Endothelial cell of umbilical vein (primary cell): Measurements from ENCODE around the gene PON3. TPM values are rescaled to one million over a fixed set of nuclear protein-coding genes. Genes with fewer than 3 reads are reported as not detected.

Experiments
- BruUV-seq: library from RNA; stranded (reverse); fragments of 400-500 nt; replicated peaks from 2 replicates; lab custom pipeline; 2021; lab: Mats Ljungman, UMichigan
- CTCF ChIA-PET: fragments of 300-600, 350-600 bp; sonication (Branson Sonifier 250); formaldehyde crosslinking; loops from one replicate; lab custom pipeline; 2021; ENCODE audit warnings: antibody characterized with exemption, inconsistent platforms; lab: Charles Lee
- POLR2A ChIA-PET: fragments of 300-600, 350-600 bp; sonication (Branson Sonifier 250); formaldehyde crosslinking; loops from one replicate; lab custom pipeline; 2021; ENCODE audit warnings: antibody characterized with exemption, inconsistent platforms; lab: Charles Lee
- DNase-seq: peaks from one replicate; pipeline ENCODE4 v3.0.0-alpha.2; 2011; ENCODE audit warnings: low read depth, low spot score
- FAIRE-seq: peaks from 2 replicates; lab custom pipeline; 2011; peaks lifted over from hg19 to GRCh38; lab: Jason Lieb, UNC
- H2AFZ ChIP-seq: 2 replicates; pipeline ENCODE4 v1.6.0; 2012; ENCODE audit warnings: low read depth, low read length, control low read depth, inconsistent platforms
- H3K27ac ChIP-seq: 2 replicates; pipeline ENCODE4 v1.5.1; 2011; ENCODE audit warnings: low read depth, mild to moderate bottlenecking, control low read depth, low read length, moderate library complexity; ENCODE audit not compliant: insufficient read depth
- H3K27me3 ChIP-seq, 2 experiments: 2 replicates each; pipeline versions ENCODE4 v1.6.0 to v1.6.1; 2011; ENCODE audit warnings: low read length in 2 of 2, mixed read lengths in 1 of 2; ENCODE audit not compliant: control insufficient read depth in 2 of 2, insufficient read depth in 2 of 2
- H3K36me3 ChIP-seq, 2 experiments: 2 replicates in 1 of 2; 3 replicates in 1 of 2; pipeline ENCODE4 v1.5.1; 2011; ENCODE audit warnings: low read length in 2 of 2, mild to moderate bottlenecking in 1 of 2, moderate library complexity in 1 of 2; ENCODE audit not compliant: control insufficient read depth in 2 of 2, insufficient read depth in 2 of 2; ENCODE audit errors: extremely low read depth in 1 of 2
- H3K4me1 ChIP-seq: 3 replicates; pipeline ENCODE4 v1.5.1; 2011; ENCODE audit warnings: mild to moderate bottlenecking, low read length; ENCODE audit not compliant: control insufficient read depth, insufficient read depth; ENCODE audit errors: extremely low read depth
- H3K4me2 ChIP-seq: 2 replicates; pipeline ENCODE4 v1.6.1; 2011; ENCODE audit warnings: low read length, control low read depth, mixed read lengths; ENCODE audit not compliant: insufficient read depth
- H3K4me3 ChIP-seq, 3 experiments: fragments of 200-600 bp in 1 of 3; sonication (generic), shearing (Covaris generic) in 1 of 3; replicated peaks in 1 of 3; 2 replicates each; pipeline ENCODE4 v1.5.1; 2011 to 2016; ENCODE audit warnings: control low read depth in 3 of 3, low read length in 3 of 3, mild to moderate bottlenecking in 2 of 3, inconsistent platforms in 1 of 3, low read depth in 1 of 3, moderate library complexity in 1 of 3; ENCODE audit not compliant: insufficient read depth in 1 of 3
- H3K79me2 ChIP-seq: 2 replicates; pipeline ENCODE4 v1.6.0; 2012; ENCODE audit warnings: low read length, inconsistent platforms; ENCODE audit not compliant: control insufficient read depth, insufficient read depth
- H3K9ac ChIP-seq: replicated peaks from 2 replicates; pipeline ENCODE3; 2011; ENCODE audit warnings: low read length, control low read depth; ENCODE audit not compliant: insufficient read depth; ENCODE audit errors: extremely low read depth
- H3K9me1 ChIP-seq: replicated peaks from 3 replicates; pipeline ENCODE4 v1.6.0; 2011; ENCODE audit warnings: mild to moderate bottlenecking, low read length; ENCODE audit not compliant: control insufficient read depth, insufficient read depth; ENCODE audit errors: extremely low read depth
- H3K9me3 ChIP-seq: replicated peaks from 2 replicates; pipeline ENCODE4 v1.5.1; 2012; ENCODE audit warnings: low read length, inconsistent platforms; ENCODE audit not compliant: control insufficient read depth, insufficient read depth
- H4K20me1 ChIP-seq: replicated peaks from 2 replicates; pipeline ENCODE3; 2011; ENCODE audit warnings: mild to moderate bottlenecking, low read length; ENCODE audit not compliant: control insufficient read depth, insufficient read depth; ENCODE audit errors: extremely low read depth
- GATA2 ChIP-seq: IDR thresholded peaks from 2 replicates; pipeline ENCODE4 v1.7.0; 2011; ENCODE audit warnings: low read depth, mild to moderate bottlenecking, moderate library complexity, mixed read lengths, low read length; ENCODE audit not compliant: insufficient read length, insufficient read depth
- JUN ChIP-seq: IDR thresholded peaks from 2 replicates; pipeline ENCODE4 v1.6.1; 2011; ENCODE audit warnings: borderline replicate concordance, low read depth; ENCODE audit not compliant: insufficient read length, insufficient read depth
- MYC ChIP-seq: IDR thresholded peaks from one replicate; pipeline ENCODE4 v1.6.1; 2011; ENCODE audit warnings: mild to moderate bottlenecking, low read depth, low read length
- POLR2A ChIP-seq: IDR thresholded peaks from 2 replicates; pipeline ENCODE4 v1.6.1; 2012; ENCODE audit warnings: low read depth, mild to moderate bottlenecking, control low read depth, low read length
- POLR2AphosphoS5 ChIP-seq: IDR thresholded peaks from 2 replicates; pipeline ENCODE4 v1.6.1; 2012; ENCODE audit warnings: low read depth, mild to moderate bottlenecking, control low read depth, low read length, moderate library complexity; ENCODE audit not compliant: insufficient read depth
- dilution Hi-C: fragments of 300-500 bp; cut with MboI; formaldehyde crosslinking; loops from one replicate; pipeline ENCODE4 v1.15.0; 2019; ENCODE audit warnings: low sequenced_read_pairs; ENCODE audit not compliant: extremely low pct_ligation_motif_present
- intact Hi-C: fragments of 100-400 bp; cut with micrococcal nuclease; formaldehyde crosslinking; loops from one replicate; pipeline ENCODE4 v1.10.0; 2022
- polyA plus RNA-seq, 4 experiments: library from polyadenylated mRNA; depleted of rRNA in 3 of 4; stranded (reverse) in 3 of 4; unstranded in 1 of 4; fragments of >200 nt; gene quantifications; 2 replicates each; pipeline versions ENCODE4 v1.2.1 to v1.2.3, GENCODE V29; 2011 to 2012; ENCODE audit warnings: missing spikeins in 1 of 4
- total RNA-seq: library from RNA; stranded (reverse); gene quantifications from 2 replicates; pipeline ENCODE4 v1.2.3, GENCODE V29; 2021
- TF ChIP-seq, protein P1 (sequence below): IDR thresholded peaks from 2 replicates; pipeline ENCODE4 v1.6.1; 2011; ENCODE audit not compliant: insufficient read depth, insufficient read length
- TF ChIP-seq, protein P2 (sequence below), 2 donors: IDR thresholded peaks; 1 replicate in 1 of 2; 2 replicates in 1 of 2; pipeline ENCODE4 v1.5.1; 2011; ENCODE audit warnings: low read length in 2 of 2, mild to moderate bottlenecking in 2 of 2, moderate library complexity in 2 of 2, control low read depth in 1 of 2, inconsistent platforms in 1 of 2, low read depth in 1 of 2; ENCODE audit not compliant: insufficient read depth in 1 of 2; ENCODE audit errors: extremely low read depth in 1 of 2

PON3 gene
- total and polyA plus RNA-seq, 2 donors (not counting 3 experiments of a cell fraction or from before 2014, with no cell fraction given) = 0.83 to 3.4 TPM

DNA sequence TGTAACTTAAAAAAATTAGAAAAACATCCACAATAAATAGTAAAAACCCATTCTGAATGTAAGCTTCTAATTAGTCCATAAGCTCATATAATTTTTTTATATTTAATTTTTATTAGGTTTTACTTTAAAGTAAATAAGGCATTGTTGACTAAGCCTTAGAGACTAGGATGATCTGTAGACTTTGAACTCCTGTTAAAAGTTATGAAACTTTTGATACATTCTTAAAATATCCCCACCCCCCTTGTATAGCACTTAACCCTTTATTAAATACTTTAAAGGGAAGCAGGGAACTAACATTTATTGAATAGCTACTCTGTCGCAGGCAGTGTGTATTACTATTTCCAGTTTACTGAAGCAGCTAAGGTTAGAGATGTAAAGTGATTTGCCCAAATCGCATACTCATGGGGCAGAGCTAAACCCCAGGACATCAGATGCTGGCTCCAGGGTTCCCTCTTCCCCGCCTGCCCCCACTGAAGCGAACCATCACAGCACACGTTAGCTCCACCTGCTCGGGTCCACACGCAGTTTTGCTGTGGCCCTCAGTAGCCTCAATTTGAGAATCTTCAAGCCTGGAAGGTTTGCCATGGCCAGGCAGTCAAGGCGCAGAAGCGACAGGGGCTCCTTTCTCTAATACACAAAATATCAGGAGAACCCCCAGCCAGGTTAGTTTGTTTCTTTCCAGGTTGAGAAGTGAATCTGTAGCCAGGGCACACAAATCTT lies 72.6 kb downstream of the PON3 start:
- dilution Hi-C loops = no loop called here
- ChIA-PET CTCF (interaction anchor here (1.2 to 1.3 kb wide), 2 partner anchors 15 to 36 kb away, joined by 3 read pairs; no protein-coding TSS in a partner anchor), POLR2A (no interaction called here)
- no peaks in the 10 kb centered on the region for H3K4me1 ChIP-seq
- H3K9me3 ChIP-seq = no peaks in the 10 kb centered on the region
- H4K20me1 ChIP-seq = no peaks in the 10 kb centered on the region
- H3K9me1 ChIP-seq = no peaks in the 10 kb centered on the region
- TF ChIP-seq POLR2A (no peak), POLR2AphosphoS5 (no peak)
- TF ChIP-seq, protein P1, sequence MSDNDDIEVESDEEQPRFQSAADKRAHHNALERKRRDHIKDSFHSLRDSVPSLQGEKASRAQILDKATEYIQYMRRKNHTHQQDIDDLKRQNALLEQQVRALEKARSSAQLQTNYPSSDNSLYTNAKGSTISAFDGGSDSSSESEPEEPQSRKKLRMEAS = no peak
- H3K4me3 ChIP-seq = no peak overlapping the region
- no peak overlapping the region for H3K9ac ChIP-seq
- no peaks in the 10 kb centered on the region for H3K79me2 ChIP-seq
- no peaks in the 10 kb centered on the region for H3K36me3 ChIP-seq
- FAIRE-seq (no peak), DNase-seq (no peak)
- H3K27me3 ChIP-seq = peaks cover 9 to 10% of the 10 kb centered on the region in 2 experiments
- H3K4me2 ChIP-seq = no peak overlapping the region
- H3K27ac ChIP-seq = no peak overlapping the region
- H2AFZ ChIP-seq = no peak overlapping the region
- intact Hi-C loops = loop anchor here (1.0 kb wide), 1 partner anchor 7 kb away; no protein-coding TSS in a partner anchor
- BruUV-seq = no TSS peak

DNA sequence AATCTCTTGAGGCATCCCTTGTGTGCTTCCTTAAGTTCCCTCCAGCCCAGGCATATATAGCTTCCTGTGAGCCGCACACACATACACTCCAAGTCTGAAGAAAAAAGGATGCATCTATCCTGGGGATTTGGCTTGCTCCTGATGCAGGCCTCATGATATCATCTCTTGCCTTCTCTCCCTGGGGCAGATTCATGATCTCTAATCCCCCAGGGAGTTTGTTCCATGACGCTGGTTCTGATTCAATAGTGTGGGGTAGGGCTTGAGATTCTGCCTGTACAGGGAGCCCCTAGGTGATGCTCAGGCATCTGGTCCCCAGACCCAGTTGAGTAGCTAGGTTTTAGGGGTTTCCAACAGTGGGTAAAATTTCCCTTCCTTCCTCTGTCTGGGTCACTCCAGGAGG lies 73.3 kb downstream of the PON3 start:
- POLR2A ChIA-PET = no interaction called here
- H3K4me3 ChIP-seq = no peak overlapping the region
- no peaks in the 10 kb centered on the region for H3K9me1 ChIP-seq
- peaks cover 9 to 10% of the 10 kb centered on the region in 2 experiments for H3K27me3 ChIP-seq
- H3K4me2 ChIP-seq = no peak overlapping the region
- no peaks in the 10 kb centered on the region for H3K79me2 ChIP-seq
- dilution Hi-C loops (no loop called here), intact Hi-C loops (no loop called here)
- no peaks in the 10 kb centered on the region for H3K36me3 ChIP-seq
- no peaks in the 10 kb centered on the region for H4K20me1 ChIP-seq
- no peak overlapping the region for H2AFZ ChIP-seq
- H3K9ac ChIP-seq = no peak overlapping the region
- H3K9me3 ChIP-seq = no peaks in the 10 kb centered on the region
- H3K4me1 ChIP-seq = no peaks in the 10 kb centered on the region
- DNase-seq (no peak), FAIRE-seq (no peak)
- TF ChIP-seq, protein P2, sequence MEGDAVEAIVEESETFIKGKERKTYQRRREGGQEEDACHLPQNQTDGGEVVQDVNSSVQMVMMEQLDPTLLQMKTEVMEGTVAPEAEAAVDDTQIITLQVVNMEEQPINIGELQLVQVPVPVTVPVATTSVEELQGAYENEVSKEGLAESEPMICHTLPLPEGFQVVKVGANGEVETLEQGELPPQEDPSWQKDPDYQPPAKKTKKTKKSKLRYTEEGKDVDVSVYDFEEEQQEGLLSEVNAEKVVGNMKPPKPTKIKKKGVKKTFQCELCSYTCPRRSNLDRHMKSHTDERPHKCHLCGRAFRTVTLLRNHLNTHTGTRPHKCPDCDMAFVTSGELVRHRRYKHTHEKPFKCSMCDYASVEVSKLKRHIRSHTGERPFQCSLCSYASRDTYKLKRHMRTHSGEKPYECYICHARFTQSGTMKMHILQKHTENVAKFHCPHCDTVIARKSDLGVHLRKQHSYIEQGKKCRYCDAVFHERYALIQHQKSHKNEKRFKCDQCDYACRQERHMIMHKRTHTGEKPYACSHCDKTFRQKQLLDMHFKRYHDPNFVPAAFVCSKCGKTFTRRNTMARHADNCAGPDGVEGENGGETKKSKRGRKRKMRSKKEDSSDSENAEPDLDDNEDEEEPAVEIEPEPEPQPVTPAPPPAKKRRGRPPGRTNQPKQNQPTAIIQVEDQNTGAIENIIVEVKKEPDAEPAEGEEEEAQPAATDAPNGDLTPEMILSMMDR (IDR thresholded peaks at IDR 0.05; ENCODE audit: extremely low read depth in 1 of 2, insufficient read depth in 1 of 2, low read depth in 1 of 2, low read length in 2 of 2) = no peak
- TF ChIP-seq, protein P1 = no peak
- TF ChIP-seq POLR2AphosphoS5 (no peak), MYC (no peak), POLR2A (no peak), GATA2 (no peak), JUN (no peak)
- CTCF ChIA-PET = interaction anchor here (1.2 kb wide), 1 partner anchor 14 kb away, joined by 3 read pairs; no protein-coding TSS in a partner anchor
- no TSS peak for BruUV-seq
- no peak overlapping the region for H3K27ac ChIP-seq
